Fibroblast of lung (primary cell): Measurements from ENCODE around the gene HADH.

ENCODE experiments used
- EZH2 ChIP-seq: IDR thresholded peaks from 2 replicates; pipeline ENCODE4 v1.5.1; 2012; ENCODE audit warnings: low read length, control low read depth, mild to moderate bottlenecking; ENCODE audit errors: missing control alignments
- TF ChIP-seq, protein P1 (sequence below), 2 donors: IDR thresholded peaks in 1 of 2; conservative IDR thresholded peaks in 1 of 2; 1 replicate in 1 of 2; 2 replicates in 1 of 2; pipeline ENCODE4 v1.5.1; 2011 to 2012; ENCODE audit warnings: low read length in 2 of 2, control low read depth in 1 of 2, inconsistent platforms in 1 of 2, low read depth in 1 of 2, mild to moderate bottlenecking in 1 of 2

DNA sequence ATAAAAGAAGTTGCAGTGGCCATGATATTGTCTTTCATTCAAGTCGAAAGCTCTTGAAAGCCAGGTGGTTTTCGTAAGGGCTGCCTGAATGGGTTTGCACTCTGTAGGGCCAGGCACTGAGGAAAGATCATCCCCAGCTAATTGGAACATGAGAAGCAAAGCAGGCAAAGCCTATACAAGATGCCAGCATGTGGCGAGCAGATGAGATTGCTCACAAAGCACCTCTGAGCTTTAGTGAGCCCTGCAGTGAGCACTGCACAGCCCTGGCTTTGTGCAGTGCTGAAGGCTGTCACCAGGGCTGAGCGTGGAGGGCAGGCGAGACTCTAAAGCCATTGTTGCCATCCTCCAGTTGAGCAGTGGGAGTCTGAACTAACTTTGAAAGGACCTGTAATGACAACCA, 53.8 kb downstream of the HADH start:
- TF ChIP-seq, protein P1, sequence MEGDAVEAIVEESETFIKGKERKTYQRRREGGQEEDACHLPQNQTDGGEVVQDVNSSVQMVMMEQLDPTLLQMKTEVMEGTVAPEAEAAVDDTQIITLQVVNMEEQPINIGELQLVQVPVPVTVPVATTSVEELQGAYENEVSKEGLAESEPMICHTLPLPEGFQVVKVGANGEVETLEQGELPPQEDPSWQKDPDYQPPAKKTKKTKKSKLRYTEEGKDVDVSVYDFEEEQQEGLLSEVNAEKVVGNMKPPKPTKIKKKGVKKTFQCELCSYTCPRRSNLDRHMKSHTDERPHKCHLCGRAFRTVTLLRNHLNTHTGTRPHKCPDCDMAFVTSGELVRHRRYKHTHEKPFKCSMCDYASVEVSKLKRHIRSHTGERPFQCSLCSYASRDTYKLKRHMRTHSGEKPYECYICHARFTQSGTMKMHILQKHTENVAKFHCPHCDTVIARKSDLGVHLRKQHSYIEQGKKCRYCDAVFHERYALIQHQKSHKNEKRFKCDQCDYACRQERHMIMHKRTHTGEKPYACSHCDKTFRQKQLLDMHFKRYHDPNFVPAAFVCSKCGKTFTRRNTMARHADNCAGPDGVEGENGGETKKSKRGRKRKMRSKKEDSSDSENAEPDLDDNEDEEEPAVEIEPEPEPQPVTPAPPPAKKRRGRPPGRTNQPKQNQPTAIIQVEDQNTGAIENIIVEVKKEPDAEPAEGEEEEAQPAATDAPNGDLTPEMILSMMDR (conservative IDR thresholded peaks at IDR 0.05 in 1 of 2, IDR thresholded peaks at IDR 0.05 in 1 of 2; ENCODE audit: low read depth in 1 of 2, low read length in 2 of 2) = no peak
- no peak for TF ChIP-seq EZH2
